Endodermal cell (in vitro differentiated cells): ENCODE data around the gene TEX50. TPM values are rescaled to one million over a fixed set of nuclear protein-coding genes. Genes with fewer than 3 reads are reported as not detected.
"Not testable (repeated sequence)": the region's sequence is repeated elsewhere in the genome, so short reads cannot be mapped to it uniquely, and the experiment has no call there.

Experiments used
- DNase-seq: peaks from one replicate; pipeline ENCODE4 v3.0.0-alpha.2; 2017
- H3K27ac ChIP-seq: 2 replicates; pipeline ENCODE4 v1.5.1; 2013; ENCODE audit warnings: mild to moderate bottlenecking, low read depth, low read length, moderate library complexity
- H3K27me3 ChIP-seq: 2 replicates; pipeline ENCODE4 v1.6.1; 2013; ENCODE audit warnings: mild to moderate bottlenecking, low read length, moderate library complexity; ENCODE audit not compliant: insufficient read depth, control insufficient read depth, poor library complexity, severe bottlenecking
- H3K36me3 ChIP-seq: 2 replicates; pipeline ENCODE4 v1.7.0; 2013; ENCODE audit warnings: mild to moderate bottlenecking, low read length, moderate library complexity; ENCODE audit not compliant: control insufficient read depth, insufficient read depth
- H3K4me1 ChIP-seq: one replicate; pipeline ENCODE4 v1.7.0; 2013; ENCODE audit warnings: low read length; ENCODE audit not compliant: control insufficient read depth, insufficient read depth
- H3K4me3 ChIP-seq: 2 replicates; pipeline ENCODE4 v1.5.1; 2013; ENCODE audit warnings: mild to moderate bottlenecking, low read length, moderate library complexity
- H3K9ac ChIP-seq: 2 replicates; pipeline ENCODE4 v1.6.1; 2013; ENCODE audit warnings: mild to moderate bottlenecking, low read length, moderate library complexity; ENCODE audit not compliant: poor library complexity, severe bottlenecking; ENCODE audit errors: extremely low read depth
- H3K9me3 ChIP-seq: 2 replicates; pipeline ENCODE4 v1.6.1; 2013; ENCODE audit warnings: mild to moderate bottlenecking, low read length, moderate library complexity; ENCODE audit not compliant: control insufficient read depth
- H3K27ac Mint-ChIP-seq: 2 replicates; pipeline ENCODE4 v1.8.0; 2020; ENCODE audit warnings: mixed read lengths
- H3K27me3 Mint-ChIP-seq: 2 replicates; pipeline ENCODE4 v1.8.0; 2021; ENCODE audit warnings: mild to moderate bottlenecking, mixed read lengths; ENCODE audit not compliant: insufficient read depth
- H3K36me3 Mint-ChIP-seq: 2 replicates; pipeline ENCODE4 v1.8.0; 2020; ENCODE audit warnings: low read depth, mixed read lengths
- H3K4me1 Mint-ChIP-seq: 2 replicates; pipeline ENCODE4 v1.8.0; 2020; ENCODE audit warnings: mixed read lengths
- H3K4me3 Mint-ChIP-seq: 2 replicates; pipeline ENCODE4 v1.8.0; 2020; ENCODE audit warnings: mild to moderate bottlenecking, moderate library complexity, mixed read lengths
- H3K9me3 Mint-ChIP-seq: 2 replicates; pipeline ENCODE4 v1.8.0; 2020; ENCODE audit warnings: mild to moderate bottlenecking, mixed read lengths
- WGBS, 2 experiments: methylation state at CpG; one replicate each; pipeline versions ENCODE4 v1.1.5 to v1.1.7; 2013; ENCODE audit warnings: missing lambda C conversion rate in 2 of 2, mixed read lengths in 1 of 2; ENCODE audit not compliant: insufficient coverage in 1 of 2, insufficient read length in 1 of 2; 5-methylcytosine and 5-hydroxymethylcytosine counted together
- total RNA-seq, 2 donors: library from RNA; stranded (reverse); fragmentation: NEBNext Ultra II Directional in 1 of 2; extraction: Animal tissue kit (Norgen Biotek cat#: 25700) in 1 of 2; gene quantifications; 2 replicates in 1 of 2; 3 replicates in 1 of 2; pipeline ENCODE4 v1.2.1, GENCODE V29; 2021
- TF ChIP-seq, protein P1 (sequence below): fragments of 200-600 bp; sonication (generic); conservative IDR thresholded peaks from 2 replicates; pipeline ENCODE4 v1.5.0; 2021; ENCODE audit warnings: antibody characterized with exemption, mild to moderate bottlenecking

The TEX50 gene
- total RNA-seq, 2 donors from 2014 or later = not detected

DNA sequence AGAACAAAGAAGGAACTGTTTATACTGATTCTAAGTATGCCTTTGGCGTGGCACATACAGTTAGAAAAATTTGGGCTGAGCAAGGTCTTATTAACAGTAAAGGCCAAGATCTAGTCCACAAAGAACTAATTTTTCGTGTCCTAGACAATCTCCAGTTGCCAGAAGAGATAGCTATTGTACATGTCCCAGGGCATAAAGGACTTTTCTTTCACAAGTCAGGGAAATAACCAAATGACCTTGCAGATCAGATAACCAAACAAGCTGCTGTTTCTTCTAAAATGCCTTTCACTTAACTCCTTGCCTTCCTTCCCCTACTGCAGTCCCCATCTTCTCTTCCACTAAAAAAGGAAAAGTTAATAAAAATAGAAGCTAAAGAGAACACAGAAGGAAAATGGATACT, 4.0 kb downstream of the TEX50 start:
- Histone ChIP-seq H3K36me3 (no peaks in the 10 kb centered on the region), H3K27me3 (no peaks in the 10 kb centered on the region), H3K4me1 (no peaks in the 10 kb centered on the region), H3K27ac (no peak overlapping the region), H3K9ac (no peak overlapping the region), H3K4me3 (peak overlapping the region; percentile 56), H3K9me3 (peaks cover 27% of the 10 kb centered on the region)
- no peak overlapping the region for H3K27ac Mint-ChIP-seq
- H3K4me1 Mint-ChIP-seq = peaks cover 6% of the 10 kb centered on the region
- peaks cover 8% of the 10 kb centered on the region for H3K36me3 Mint-ChIP-seq
- 82 to 90% methylated on average over 2 of the region's 2 CpGs for WGBS, 2 experiments
- H3K4me3 Mint-ChIP-seq = peak overlapping the region; percentile 9
- peaks cover 27% of the 10 kb centered on the region for H3K9me3 Mint-ChIP-seq
- no peak for DNase-seq
- H3K27me3 Mint-ChIP-seq = no peaks in the 10 kb centered on the region
- TF ChIP-seq, protein P1, sequence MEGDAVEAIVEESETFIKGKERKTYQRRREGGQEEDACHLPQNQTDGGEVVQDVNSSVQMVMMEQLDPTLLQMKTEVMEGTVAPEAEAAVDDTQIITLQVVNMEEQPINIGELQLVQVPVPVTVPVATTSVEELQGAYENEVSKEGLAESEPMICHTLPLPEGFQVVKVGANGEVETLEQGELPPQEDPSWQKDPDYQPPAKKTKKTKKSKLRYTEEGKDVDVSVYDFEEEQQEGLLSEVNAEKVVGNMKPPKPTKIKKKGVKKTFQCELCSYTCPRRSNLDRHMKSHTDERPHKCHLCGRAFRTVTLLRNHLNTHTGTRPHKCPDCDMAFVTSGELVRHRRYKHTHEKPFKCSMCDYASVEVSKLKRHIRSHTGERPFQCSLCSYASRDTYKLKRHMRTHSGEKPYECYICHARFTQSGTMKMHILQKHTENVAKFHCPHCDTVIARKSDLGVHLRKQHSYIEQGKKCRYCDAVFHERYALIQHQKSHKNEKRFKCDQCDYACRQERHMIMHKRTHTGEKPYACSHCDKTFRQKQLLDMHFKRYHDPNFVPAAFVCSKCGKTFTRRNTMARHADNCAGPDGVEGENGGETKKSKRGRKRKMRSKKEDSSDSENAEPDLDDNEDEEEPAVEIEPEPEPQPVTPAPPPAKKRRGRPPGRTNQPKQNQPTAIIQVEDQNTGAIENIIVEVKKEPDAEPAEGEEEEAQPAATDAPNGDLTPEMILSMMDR = no peak

DNA sequence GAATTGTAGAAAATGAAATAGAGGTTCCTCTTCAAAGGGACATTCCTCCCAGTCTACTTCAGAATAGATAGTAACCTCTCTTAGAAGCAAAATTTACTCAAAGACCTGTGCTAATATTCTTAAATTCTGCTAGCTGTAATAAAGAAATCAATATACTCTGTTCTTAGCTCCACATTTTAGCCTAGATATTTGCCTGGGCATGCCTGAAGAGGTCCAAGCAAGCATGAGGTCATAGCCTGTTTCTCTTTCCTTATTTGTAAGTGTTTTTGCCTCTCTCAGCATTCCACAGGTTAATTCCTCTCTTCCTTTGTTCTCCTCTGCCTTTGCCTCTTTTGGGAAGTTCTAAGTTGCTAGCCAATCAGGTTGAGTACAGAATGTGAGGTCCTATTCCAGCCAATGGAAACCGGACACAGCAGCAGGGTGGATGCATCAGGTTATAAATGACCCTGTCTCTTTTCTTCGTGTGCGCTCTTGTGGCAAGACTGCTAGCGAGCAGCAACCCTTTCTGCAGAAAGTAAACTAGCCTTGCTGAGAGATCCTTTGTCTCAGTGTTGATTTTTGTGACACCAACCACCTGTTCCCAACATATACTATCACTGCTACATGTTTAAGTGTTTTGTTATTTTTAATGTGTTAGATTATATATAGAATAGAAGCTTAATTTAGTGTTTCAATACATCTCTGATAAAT, 7.5 kb downstream of the TEX50 start:
- H3K4me3 Mint-ChIP-seq, H3K27me3 Mint-ChIP-seq, H3K27me3 ChIP-seq, H3K27ac ChIP-seq, H3K4me1 ChIP-seq, H3K4me1 Mint-ChIP-seq, H3K9ac ChIP-seq, H3K36me3 ChIP-seq, H3K36me3 Mint-ChIP-seq, H3K4me3 ChIP-seq, H3K27ac Mint-ChIP-seq: not testable (repeated sequence)
- WGBS, 2 experiments = 83 to 89% methylated on average over 1 to 4 of the region's 4 CpGs
- DNase-seq = peak; percentile 52
- peaks cover 19% of the 10 kb centered on the region for H3K9me3 Mint-ChIP-seq
- peaks cover 25% of the 10 kb centered on the region for H3K9me3 ChIP-seq

DNA sequence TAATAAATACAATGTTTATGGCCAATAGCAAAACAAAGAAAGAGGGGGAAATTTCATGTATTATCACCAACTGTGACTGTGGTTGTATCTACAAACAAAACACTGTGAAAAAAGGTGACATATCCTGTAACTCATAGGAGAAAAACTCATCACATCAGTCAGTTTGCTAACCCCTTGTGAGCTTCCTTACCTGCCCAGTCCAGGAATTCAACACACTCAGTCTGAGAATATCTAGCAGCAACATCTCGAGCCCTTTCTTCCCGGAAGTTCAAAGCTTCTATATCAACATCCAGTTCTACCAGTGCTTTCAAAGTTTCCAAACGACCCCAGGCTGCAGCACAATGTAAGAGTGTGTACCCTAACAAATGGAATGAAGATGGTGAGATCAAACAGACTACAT, 11.5 kb downstream of the TEX50 start:
- TF ChIP-seq, protein P1 = no peak
- peaks cover 11% of the 10 kb centered on the region for H3K9me3 Mint-ChIP-seq

More for the DNA sequence above, 11.5 kb downstream of the TEX50 start:
- H3K27ac Mint-ChIP-seq = no peak overlapping the region
- H3K27me3 Mint-ChIP-seq = peaks cover 1% of the 10 kb centered on the region
- 86% methylated on average over 3 of the region's 3 CpGs; no CpG with 5 or more reads in 1 of the 2 experiments for WGBS, 2 experiments
- no peaks in the 10 kb centered on the region for H3K27me3 ChIP-seq
- no peak overlapping the region for H3K4me3 Mint-ChIP-seq
- peaks cover 2% of the 10 kb centered on the region for H3K36me3 Mint-ChIP-seq
- H3K36me3 ChIP-seq = no peaks in the 10 kb centered on the region
- no peak overlapping the region for H3K4me3 ChIP-seq
- no peaks in the 10 kb centered on the region for H3K4me1 Mint-ChIP-seq
- no peak overlapping the region for H3K27ac ChIP-seq
- DNase-seq = no peak
- H3K4me1 ChIP-seq = no peaks in the 10 kb centered on the region
- H3K9ac ChIP-seq = no peak overlapping the region
- peaks cover 11% of the 10 kb centered on the region for H3K9me3 ChIP-seq
